ENCODE results near the gene BEST1.

Gene BEST1

DNA sequence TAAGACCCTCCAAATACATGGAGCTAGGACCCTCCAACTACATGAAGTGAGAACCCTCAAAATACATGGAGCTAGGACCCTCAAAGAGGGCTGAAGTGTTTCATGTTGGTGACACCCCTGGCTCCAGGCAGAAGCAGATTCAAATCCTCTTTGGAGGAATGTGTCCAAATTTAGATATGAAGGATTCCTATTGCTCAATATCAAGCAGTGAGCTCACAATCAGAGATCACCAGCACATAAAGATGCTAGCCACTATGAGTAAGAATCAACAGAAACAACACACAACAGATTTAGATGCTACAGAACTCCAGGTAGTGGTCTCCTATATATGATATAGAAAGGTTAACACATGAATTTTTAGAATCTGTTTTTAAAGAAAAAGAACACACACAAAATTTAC, 21.5 kb upstream of the BEST1 start:
- H3K9ac ChIP-seq, result no peak overlapping the region
- H3K27ac ChIP-seq, result no peak overlapping the region
- H3K9me3 ChIP-seq (ENCODE audit: control insufficient read depth, low read length), result no peaks in the 10 kb centered on the region
- no peak for TF ChIP-seq CTCF (IDR thresholded peaks at IDR 0.05)
- H2AFZ ChIP-seq, result no peak overlapping the region
- no peaks in the 10 kb centered on the region for H3K36me3 ChIP-seq (ENCODE audit: control insufficient read depth, insufficient read depth, low read length)
- H3K4me2 ChIP-seq (ENCODE audit: low read length), result no peak overlapping the region
- no peaks in the 10 kb centered on the region for H3K27me3 ChIP-seq (ENCODE audit: control insufficient read depth, insufficient read depth, low read length)
- peaks cover 4% of the 10 kb centered on the region for H3K4me1 ChIP-seq
- H3K79me2 ChIP-seq, result no peaks in the 10 kb centered on the region
- H3K4me3 ChIP-seq (ENCODE audit: low read depth, low read length), result no peak overlapping the region

GRCh38 chr11:61930933-61931332, 19.2 kb upstream of the BEST1 start:
- Histone ChIP-seq H3K4me2 (ENCODE audit: low read length) (no peak overlapping the region), H3K4me3 (ENCODE audit: low read depth, low read length) (no peak overlapping the region), H3K36me3 (ENCODE audit: control insufficient read depth, insufficient read depth, low read length) (no peaks in the 10 kb centered on the region), H3K79me2 (no peaks in the 10 kb centered on the region), H2AFZ (no peak overlapping the region), H3K27me3 (ENCODE audit: control insufficient read depth, insufficient read depth, low read length) (no peaks in the 10 kb centered on the region), H3K9ac (no peak overlapping the region), H3K4me1 (no peaks in the 10 kb centered on the region), H3K9me3 (ENCODE audit: control insufficient read depth, low read length) (no peaks in the 10 kb centered on the region), H3K27ac (no peak overlapping the region)
- TF ChIP-seq CTCF (IDR thresholded peaks at IDR 0.05), result no peak

GRCh38 chr11:61935861-61936260, 14.3 kb upstream of the BEST1 start:
- Histone ChIP-seq H3K36me3 (ENCODE audit: control insufficient read depth, insufficient read depth, low read length) (no peaks in the 10 kb centered on the region), H3K4me2 (ENCODE audit: low read length) (no peak overlapping the region), H3K27ac (no peak overlapping the region), H3K79me2 (no peaks in the 10 kb centered on the region), H3K27me3 (ENCODE audit: control insufficient read depth, insufficient read depth, low read length) (no peaks in the 10 kb centered on the region), H3K4me1 (no peaks in the 10 kb centered on the region), H3K4me3 (ENCODE audit: low read depth, low read length) (no peak overlapping the region), H3K9me3 (ENCODE audit: control insufficient read depth, low read length) (no peaks in the 10 kb centered on the region), H3K9ac (no peak overlapping the region), H2AFZ (no peak overlapping the region)
- TF ChIP-seq CTCF (IDR thresholded peaks at IDR 0.05), result no peak

GRCh38 chr11:61940466-61940865, 9.7 kb upstream of the BEST1 start:
- TF ChIP-seq CTCF (IDR thresholded peaks at IDR 0.05), result no peak
- Histone ChIP-seq H3K9me3 (ENCODE audit: control insufficient read depth, low read length) (no peaks in the 10 kb centered on the region), H3K27ac (no peak overlapping the region), H3K27me3 (ENCODE audit: control insufficient read depth, insufficient read depth, low read length) (no peaks in the 10 kb centered on the region), H3K79me2 (no peaks in the 10 kb centered on the region), H3K4me3 (ENCODE audit: low read depth, low read length) (no peak overlapping the region), H3K4me1 (no peaks in the 10 kb centered on the region), H3K36me3 (ENCODE audit: control insufficient read depth, insufficient read depth, low read length) (no peaks in the 10 kb centered on the region), H3K9ac (no peak overlapping the region), H3K4me2 (ENCODE audit: low read length) (no peak overlapping the region), H2AFZ (no peak overlapping the region)

DNA sequence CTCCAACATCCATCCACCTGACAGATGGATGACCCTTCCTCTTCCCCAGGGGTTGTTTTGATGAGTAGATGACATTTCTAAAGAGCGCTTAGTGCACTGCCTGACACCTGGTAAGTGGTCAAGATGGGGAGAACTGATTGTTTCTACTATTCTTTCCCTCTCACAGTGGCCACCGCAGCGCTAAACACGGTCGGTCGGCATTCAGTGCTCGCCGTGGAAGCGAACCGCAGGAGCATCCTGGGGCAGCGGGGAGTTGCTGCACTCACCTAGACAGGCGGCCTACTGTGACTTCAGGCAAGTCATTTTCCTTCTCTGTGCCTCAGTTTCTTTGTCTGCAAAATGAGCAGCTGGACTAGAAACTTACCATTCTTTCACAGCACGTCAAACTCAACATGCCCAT, 5.0 kb upstream of the BEST1 start:
- Histone ChIP-seq H2AFZ (no peak overlapping the region), H3K9me3 (ENCODE audit: control insufficient read depth, low read length) (no peaks in the 10 kb centered on the region), H3K27me3 (ENCODE audit: control insufficient read depth, insufficient read depth, low read length) (no peaks in the 10 kb centered on the region), H3K4me1 (no peaks in the 10 kb centered on the region), H3K27ac (no peak overlapping the region), H3K9ac (no peak overlapping the region), H3K79me2 (no peaks in the 10 kb centered on the region), H3K36me3 (ENCODE audit: control insufficient read depth, insufficient read depth, low read length) (no peaks in the 10 kb centered on the region), H3K4me3 (ENCODE audit: low read depth, low read length) (no peak overlapping the region), H3K4me2 (ENCODE audit: low read length) (no peak overlapping the region)
- TF ChIP-seq CTCF (IDR thresholded peaks at IDR 0.05), result no peak
